ENCODE data around the gene GAL3ST2. TPM values are rescaled to one million over a fixed set of nuclear protein-coding genes. Genes with fewer than 3 reads are reported as not detected.

GAL3ST2 gene
- total RNA-seq, 2 donors from 2014 or later, result 34.2 to 70.2 TPM

GRCh38 chr2:241812730-241813643, 36.4 kb downstream of the GAL3ST2 start:
- intact Hi-C loops (cut with DNase I), result no loop called here
- Histone ChIP-seq H3K9ac (ENCODE audit: low read depth in 2 of 2, low read length in 2 of 2) (no peak overlapping the region), H3K4me1 (no peaks in the 10 kb centered on the region), H3K36me3 (no peaks in the 10 kb centered on the region), H3K9me3 (no peaks in the 10 kb centered on the region), H3K4me3 (no peak overlapping the region), H3K27me3 (no peaks in the 10 kb centered on the region), H3K27ac (no peak overlapping the region)
- TF ChIP-seq, protein P1, sequence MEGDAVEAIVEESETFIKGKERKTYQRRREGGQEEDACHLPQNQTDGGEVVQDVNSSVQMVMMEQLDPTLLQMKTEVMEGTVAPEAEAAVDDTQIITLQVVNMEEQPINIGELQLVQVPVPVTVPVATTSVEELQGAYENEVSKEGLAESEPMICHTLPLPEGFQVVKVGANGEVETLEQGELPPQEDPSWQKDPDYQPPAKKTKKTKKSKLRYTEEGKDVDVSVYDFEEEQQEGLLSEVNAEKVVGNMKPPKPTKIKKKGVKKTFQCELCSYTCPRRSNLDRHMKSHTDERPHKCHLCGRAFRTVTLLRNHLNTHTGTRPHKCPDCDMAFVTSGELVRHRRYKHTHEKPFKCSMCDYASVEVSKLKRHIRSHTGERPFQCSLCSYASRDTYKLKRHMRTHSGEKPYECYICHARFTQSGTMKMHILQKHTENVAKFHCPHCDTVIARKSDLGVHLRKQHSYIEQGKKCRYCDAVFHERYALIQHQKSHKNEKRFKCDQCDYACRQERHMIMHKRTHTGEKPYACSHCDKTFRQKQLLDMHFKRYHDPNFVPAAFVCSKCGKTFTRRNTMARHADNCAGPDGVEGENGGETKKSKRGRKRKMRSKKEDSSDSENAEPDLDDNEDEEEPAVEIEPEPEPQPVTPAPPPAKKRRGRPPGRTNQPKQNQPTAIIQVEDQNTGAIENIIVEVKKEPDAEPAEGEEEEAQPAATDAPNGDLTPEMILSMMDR (IDR thresholded peaks at IDR 0.05), result no peak
- no peak for DNase-seq

GRCh38 chr2:241813644-241814392, 37.2 kb downstream of the GAL3ST2 start:
- H3K9ac ChIP-seq (ENCODE audit: low read depth in 2 of 2, low read length in 2 of 2), result no peak overlapping the region
- H3K27ac ChIP-seq, result no peak overlapping the region
- no peaks in the 10 kb centered on the region for H3K9me3 ChIP-seq
- H3K27me3 ChIP-seq, result no peaks in the 10 kb centered on the region
- TF ChIP-seq, protein P1 (IDR thresholded peaks at IDR 0.05), result no peak
- H3K4me1 ChIP-seq, result peaks cover 4% of the 10 kb centered on the region
- intact Hi-C loops (cut with DNase I), result no loop called here
- DNase-seq, result no peak
- H3K36me3 ChIP-seq, result no peaks in the 10 kb centered on the region
- H3K4me3 ChIP-seq, result no peak overlapping the region

GRCh38 chr2:241814393-241814642, 37.7 kb downstream of the GAL3ST2 start:
- intact Hi-C loops (cut with DNase I), result no loop called here
- no peak for DNase-seq
- Histone ChIP-seq H3K9ac (ENCODE audit: low read depth in 2 of 2, low read length in 2 of 2) (no peak overlapping the region), H3K9me3 (no peaks in the 10 kb centered on the region), H3K36me3 (no peaks in the 10 kb centered on the region), H3K4me1 (peaks cover 4% of the 10 kb centered on the region), H3K4me3 (no peak overlapping the region), H3K27ac (no peak overlapping the region), H3K27me3 (no peaks in the 10 kb centered on the region)
- TF ChIP-seq, protein P1 (IDR thresholded peaks at IDR 0.05), result no peak

DNA sequence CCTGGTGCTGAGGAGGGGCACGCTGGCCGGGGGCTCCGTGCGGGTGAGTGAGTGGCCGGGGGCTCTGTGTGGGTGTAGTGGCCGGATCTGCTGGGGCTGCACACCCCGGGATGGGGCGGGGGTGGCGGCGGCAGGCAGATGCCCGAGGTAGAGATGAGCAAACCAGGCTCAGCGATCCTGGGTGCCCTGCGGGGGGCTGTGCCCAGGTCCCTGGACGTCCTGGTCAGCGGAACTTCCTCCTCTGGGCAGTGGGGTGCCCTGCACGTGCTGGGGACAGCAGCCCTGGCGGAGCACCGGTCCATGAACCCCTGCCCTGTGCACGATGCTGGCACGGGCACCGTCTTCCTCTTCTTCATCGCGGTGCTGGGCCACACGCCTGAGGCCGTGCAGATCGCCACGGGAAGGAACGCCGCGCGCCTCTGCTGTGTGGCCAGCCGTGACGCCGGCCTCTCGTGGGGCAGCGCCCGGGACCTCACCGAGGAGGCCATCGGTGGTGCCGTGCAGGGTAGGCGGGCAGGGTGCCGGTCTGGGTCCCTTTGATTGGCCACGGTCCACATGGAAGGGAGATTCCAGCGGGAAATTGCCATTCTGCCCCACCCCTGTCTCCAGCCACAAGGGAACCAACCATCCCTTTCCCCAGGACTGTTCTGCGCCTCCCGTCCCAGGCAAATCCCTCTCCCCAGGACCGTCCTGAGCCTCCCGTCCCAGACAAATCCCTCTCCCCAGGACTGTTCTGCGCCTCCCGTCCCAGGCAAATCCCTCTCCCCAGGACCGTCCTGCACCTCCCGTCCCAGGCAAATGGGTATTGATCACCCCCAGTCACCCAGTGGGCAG, 38.2 kb downstream of the GAL3ST2 start:
- no peaks in the 10 kb centered on the region for H3K9me3 ChIP-seq
- no peaks in the 10 kb centered on the region for H3K27me3 ChIP-seq
- no peaks in the 10 kb centered on the region for H3K36me3 ChIP-seq
- peaks cover 4% of the 10 kb centered on the region for H3K4me1 ChIP-seq
- H3K4me3 ChIP-seq, result no peak overlapping the region
- TF ChIP-seq, protein P1 (IDR thresholded peaks at IDR 0.05), result no peak
- no peak overlapping the region for H3K9ac ChIP-seq (ENCODE audit: low read depth in 2 of 2, low read length in 2 of 2)
- no peak overlapping the region for H3K27ac ChIP-seq
- intact Hi-C loops (cut with DNase I), result no loop called here
- DNase-seq, result no peak
